Measurements from ENCODE around the gene RAET1G.
"Not testable (repeated sequence)": the region's sequence is repeated elsewhere in the genome, so short reads cannot be mapped to it uniquely, and the experiment has no call there.

GRCh38 chr6:149919126-149919833 lies 3.6 kb downstream of the RAET1G start:
- TF ChIP-seq CTCF (IDR thresholded peaks at IDR 0.05); TCF7L2 (IDR thresholded peaks at IDR 0.05; ENCODE audit: low read depth, low read length); POLR2AphosphoS5 (IDR thresholded peaks at IDR 0.05; ENCODE audit: low read depth, low read length); REST (IDR thresholded peaks at IDR 0.05; ENCODE audit: insufficient read depth in 1 of 2, low read depth in 2 of 2, low read length in 1 of 2); SIN3A (IDR thresholded peaks at IDR 0.05; ENCODE audit: borderline replicate concordance, insufficient read depth, low read depth, low read length): not testable (repeated sequence)

Measured in Panc1 (cell line).